HG03196 (cell line): ENCODE data around the gene SFTPB.
A peak's percentile ranks its signal among the peaks of the same experiment; 100 is the strongest.
"Not testable (repeated sequence)": the region's sequence is repeated elsewhere in the genome, so short reads cannot be mapped to it uniquely, and the experiment has no call there.

ENCODE experiments used
- ATAC-seq: cut with Tn5 transposase; IDR thresholded peaks from one replicate; pipeline ENCODE4 v1.9.1; 2021; ENCODE audit not compliant: unreplicated experiment

The SFTPB gene

DNA sequence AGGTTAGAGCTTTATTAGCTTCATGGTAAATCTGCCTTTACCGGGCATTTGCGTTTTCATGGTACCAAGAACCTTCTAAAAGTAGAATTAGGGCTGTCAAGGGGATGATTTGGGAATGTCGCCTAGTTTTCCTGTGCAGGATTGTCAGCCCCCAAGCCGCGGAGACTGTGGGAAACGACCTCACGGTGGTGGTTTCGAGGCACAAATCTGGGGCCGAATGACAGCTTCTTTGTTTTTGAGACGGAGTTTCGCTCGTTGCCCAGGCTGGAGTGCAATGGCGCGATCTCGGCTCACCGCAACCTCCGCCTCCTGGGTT is 52.6 kb downstream of the SFTPB start:
- ATAC-seq = no peak

DNA sequence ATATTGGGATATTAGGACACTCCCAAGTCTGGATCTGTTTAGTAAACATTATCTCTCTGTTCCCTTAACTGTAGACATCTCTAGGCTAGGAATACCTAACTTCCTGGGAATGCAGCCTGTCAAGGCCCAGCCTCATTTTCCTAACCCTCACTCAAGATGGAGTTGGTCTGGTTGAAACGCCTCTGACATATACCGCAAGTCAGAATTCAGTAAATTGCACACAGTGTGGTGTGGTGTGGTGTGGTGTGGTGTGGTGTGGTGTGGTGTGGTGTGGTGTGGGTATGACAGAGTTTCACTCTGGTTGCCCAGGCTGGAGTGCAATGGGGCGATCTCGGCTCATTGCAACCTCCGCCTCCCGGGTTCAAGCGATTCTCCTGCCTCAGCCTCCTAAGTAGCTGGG is 53.2 kb downstream of the SFTPB start:
- not testable (repeated sequence) for ATAC-seq

- ATAC-seq = no peak
Measured at GRCh38 chr2:85613717-85614515, 54.1 kb downstream of the SFTPB start.

- peak; percentile 80 for ATAC-seq
Measured at GRCh38 chr2:85611705-85612587, 56.1 kb downstream of the SFTPB start, which contains the start of gene C2orf68. TSS of gene C2orf68 (minus strand) at chr2:85612066. CDS start at chr2:85611984, 82 bp downstream.

GRCh38 chr2:85611217-85611704 is 56.7 kb downstream of the SFTPB start:
- ATAC-seq = peak; percentile 7
